ENCODE results near the gene CCDC82. TPM values are rescaled to one million over a fixed set of nuclear protein-coding genes. Genes with fewer than 3 reads are reported as not detected.

The CCDC82 gene
- polyA plus RNA-seq, 2 donors = 6.8 to 10.4 TPM

GRCh38 chr11:96366024-96366423 lies 23.7 kb downstream of the CCDC82 start:
- Histone ChIP-seq H3K9me3 (ENCODE audit: control insufficient read depth in 2 of 2, insufficient read depth in 1 of 2, low read depth in 1 of 2, low read length in 1 of 2) (no peaks in the 10 kb centered on the region), H3K27ac (ENCODE audit: low read depth in 2 of 2, low read length in 1 of 2) (no peak overlapping the region), H3K36me3 (ENCODE audit: control insufficient read depth in 2 of 2, insufficient read depth in 2 of 2, low read length in 1 of 2) (no peaks in the 10 kb centered on the region), H3K4me1 (ENCODE audit: control insufficient read depth in 2 of 2, insufficient read depth in 2 of 2, low read length in 1 of 2) (no peaks in the 10 kb centered on the region), H3K27me3 (ENCODE audit: control insufficient read depth in 1 of 2, insufficient read depth in 2 of 2, low read length in 2 of 2) (no peaks in the 10 kb centered on the region), H3K4me3 (ENCODE audit: low read depth in 1 of 2, low read length in 2 of 2) (no peak overlapping the region)
- 78 to 90% methylated on average over 1 of the region's 1 CpG for WGBS, 2 donors

GRCh38 chr11:96365493-96365892 lies 24.2 kb downstream of the CCDC82 start:
- Histone ChIP-seq H3K4me3 (ENCODE audit: low read depth in 1 of 2, low read length in 2 of 2) (no peak overlapping the region), H3K36me3 (ENCODE audit: control insufficient read depth in 2 of 2, insufficient read depth in 2 of 2, low read length in 1 of 2) (no peaks in the 10 kb centered on the region), H3K27me3 (ENCODE audit: control insufficient read depth in 1 of 2, insufficient read depth in 2 of 2, low read length in 2 of 2) (no peaks in the 10 kb centered on the region), H3K27ac (ENCODE audit: low read depth in 2 of 2, low read length in 1 of 2) (no peak overlapping the region), H3K9me3 (ENCODE audit: control insufficient read depth in 2 of 2, insufficient read depth in 1 of 2, low read depth in 1 of 2, low read length in 1 of 2) (no peaks in the 10 kb centered on the region), H3K4me1 (ENCODE audit: control insufficient read depth in 2 of 2, insufficient read depth in 2 of 2, low read length in 1 of 2) (no peaks in the 10 kb centered on the region)
- WGBS, 2 donors = 58 to 75% methylated on average over 1 of the region's 1 CpG

- Histone ChIP-seq H3K27me3 (ENCODE audit: control insufficient read depth in 1 of 2, insufficient read depth in 2 of 2, low read length in 2 of 2) (no peaks in the 10 kb centered on the region), H3K27ac (ENCODE audit: low read depth in 2 of 2, low read length in 1 of 2) (no peak overlapping the region), H3K9me3 (ENCODE audit: control insufficient read depth in 2 of 2, insufficient read depth in 1 of 2, low read depth in 1 of 2, low read length in 1 of 2) (no peaks in the 10 kb centered on the region), H3K36me3 (ENCODE audit: control insufficient read depth in 2 of 2, insufficient read depth in 2 of 2, low read length in 1 of 2) (no peaks in the 10 kb centered on the region), H3K4me1 (ENCODE audit: control insufficient read depth in 2 of 2, insufficient read depth in 2 of 2, low read length in 1 of 2) (no peaks in the 10 kb centered on the region), H3K4me3 (ENCODE audit: low read depth in 1 of 2, low read length in 2 of 2) (no peak overlapping the region)
- 78 to 86% methylated on average over 2 of the region's 2 CpGs for WGBS, 2 donors
Measured at GRCh38 chr11:96361778-96362177, 27.9 kb downstream of the CCDC82 start.

- H3K9me3 ChIP-seq (ENCODE audit: control insufficient read depth in 2 of 2, insufficient read depth in 1 of 2, low read depth in 1 of 2, low read length in 1 of 2) = no peaks in the 10 kb centered on the region
- no peaks in the 10 kb centered on the region for H3K4me1 ChIP-seq (ENCODE audit: control insufficient read depth in 2 of 2, insufficient read depth in 2 of 2, low read length in 1 of 2)
- no peak overlapping the region for H3K4me3 ChIP-seq (ENCODE audit: low read depth in 1 of 2, low read length in 2 of 2)
- H3K36me3 ChIP-seq (ENCODE audit: control insufficient read depth in 2 of 2, insufficient read depth in 2 of 2, low read length in 1 of 2) = no peaks in the 10 kb centered on the region
- no peak overlapping the region for H3K27ac ChIP-seq (ENCODE audit: low read depth in 2 of 2, low read length in 1 of 2)
- WGBS, 2 donors = 90% methylated on average over 3 of the region's 3 CpGs
- no peaks in the 10 kb centered on the region for H3K27me3 ChIP-seq (ENCODE audit: control insufficient read depth in 1 of 2, insufficient read depth in 2 of 2, low read length in 2 of 2)
Measured at GRCh38 chr11:96358321-96358720, 31.4 kb downstream of the CCDC82 start.

- 87 to 94% methylated on average over 1 of the region's 1 CpG for WGBS, 2 donors
- H3K9me3 ChIP-seq (ENCODE audit: control insufficient read depth in 2 of 2, insufficient read depth in 1 of 2, low read depth in 1 of 2, low read length in 1 of 2) = no peaks in the 10 kb centered on the region
- no peaks in the 10 kb centered on the region for H3K36me3 ChIP-seq (ENCODE audit: control insufficient read depth in 2 of 2, insufficient read depth in 2 of 2, low read length in 1 of 2)
- H3K27me3 ChIP-seq (ENCODE audit: control insufficient read depth in 1 of 2, insufficient read depth in 2 of 2, low read length in 2 of 2) = no peaks in the 10 kb centered on the region
- no peaks in the 10 kb centered on the region for H3K4me1 ChIP-seq (ENCODE audit: control insufficient read depth in 2 of 2, insufficient read depth in 2 of 2, low read length in 1 of 2)
- no peak overlapping the region for H3K4me3 ChIP-seq (ENCODE audit: low read depth in 1 of 2, low read length in 2 of 2)
- no peak overlapping the region for H3K27ac ChIP-seq (ENCODE audit: low read depth in 2 of 2, low read length in 1 of 2)
Measured at GRCh38 chr11:96357794-96358193, 31.9 kb downstream of the CCDC82 start.

GRCh38 chr11:96356848-96357247 lies 32.9 kb downstream of the CCDC82 start:
- no peaks in the 10 kb centered on the region for H3K4me1 ChIP-seq (ENCODE audit: control insufficient read depth in 2 of 2, insufficient read depth in 2 of 2, low read length in 1 of 2)
- no peaks in the 10 kb centered on the region for H3K36me3 ChIP-seq (ENCODE audit: control insufficient read depth in 2 of 2, insufficient read depth in 2 of 2, low read length in 1 of 2)
- no peak overlapping the region for H3K4me3 ChIP-seq (ENCODE audit: low read depth in 1 of 2, low read length in 2 of 2)
- H3K9me3 ChIP-seq (ENCODE audit: control insufficient read depth in 2 of 2, insufficient read depth in 1 of 2, low read depth in 1 of 2, low read length in 1 of 2) = no peaks in the 10 kb centered on the region
- H3K27ac ChIP-seq (ENCODE audit: low read depth in 2 of 2, low read length in 1 of 2) = no peak overlapping the region
- no peaks in the 10 kb centered on the region for H3K27me3 ChIP-seq (ENCODE audit: control insufficient read depth in 1 of 2, insufficient read depth in 2 of 2, low read length in 2 of 2)
- WGBS, 2 donors = 74 to 83% methylated on average over 4 of the region's 4 CpGs

GRCh38 chr11:96342961-96343711 lies 46.6 kb downstream of the CCDC82 start, which contains the start of gene MAML2:
Gene MAML2, minus strand, starts transcription at chr11:96343195. Its CDS starts 1,300 bp downstream, at chr11:96341895.
- H3K4me1 ChIP-seq (ENCODE audit: control insufficient read depth in 2 of 2, insufficient read depth in 2 of 2, low read length in 1 of 2) = peaks cover 2 to 10% of the 10 kb centered on the region in 2 donors
- no peaks in the 10 kb centered on the region for H3K36me3 ChIP-seq (ENCODE audit: control insufficient read depth in 2 of 2, insufficient read depth in 2 of 2, low read length in 1 of 2)
- no peaks in the 10 kb centered on the region for H3K9me3 ChIP-seq (ENCODE audit: control insufficient read depth in 2 of 2, insufficient read depth in 1 of 2, low read depth in 1 of 2, low read length in 1 of 2)
- H3K27me3 ChIP-seq (ENCODE audit: control insufficient read depth in 1 of 2, insufficient read depth in 2 of 2, low read length in 2 of 2) = no peaks in the 10 kb centered on the region
- H3K27ac ChIP-seq (ENCODE audit: low read depth in 2 of 2, low read length in 1 of 2) = peak within 1 kb of the TSS; percentile 76 to 89
- 7% methylated on average over 29 to 31 of the region's 31 CpGs for WGBS, 2 donors
- H3K4me3 ChIP-seq (ENCODE audit: low read depth in 1 of 2, low read length in 2 of 2) = peak within 1 kb of the TSS; percentile 61 to 97

- H3K27me3 ChIP-seq (ENCODE audit: control insufficient read depth in 1 of 2, insufficient read depth in 2 of 2, low read length in 2 of 2) = no peaks in the 10 kb centered on the region
- peak overlapping the region; percentile 76 to 89 for H3K27ac ChIP-seq (ENCODE audit: low read depth in 2 of 2, low read length in 1 of 2)
- H3K4me3 ChIP-seq (ENCODE audit: low read depth in 1 of 2, low read length in 2 of 2) = peak overlapping the region; percentile 61 to 97
- peaks cover 2 to 10% of the 10 kb centered on the region in 2 donors for H3K4me1 ChIP-seq (ENCODE audit: control insufficient read depth in 2 of 2, insufficient read depth in 2 of 2, low read length in 1 of 2)
- H3K36me3 ChIP-seq (ENCODE audit: control insufficient read depth in 2 of 2, insufficient read depth in 2 of 2, low read length in 1 of 2) = no peaks in the 10 kb centered on the region
- H3K9me3 ChIP-seq (ENCODE audit: control insufficient read depth in 2 of 2, insufficient read depth in 1 of 2, low read depth in 1 of 2, low read length in 1 of 2) = no peaks in the 10 kb centered on the region
- 0 to 1% methylated on average over 13 of the region's 13 CpGs for WGBS, 2 donors
Measured at GRCh38 chr11:96342014-96342960, 47.4 kb downstream of the CCDC82 start.

- peaks cover 2 to 10% of the 10 kb centered on the region in 2 donors for H3K4me1 ChIP-seq (ENCODE audit: control insufficient read depth in 2 of 2, insufficient read depth in 2 of 2, low read length in 1 of 2)
- peak overlapping the region; percentile 47 to 65 for H3K27ac ChIP-seq (ENCODE audit: low read depth in 2 of 2, low read length in 1 of 2)
- 18 to 19% methylated on average over 26 of the region's 26 CpGs for whole genome bisulfite sequencing, 2 donors
- peak overlapping the region; percentile 61 to 97 for H3K4me3 ChIP-seq (ENCODE audit: low read depth in 1 of 2, low read length in 2 of 2)
- H3K27me3 ChIP-seq (ENCODE audit: control insufficient read depth in 1 of 2, insufficient read depth in 2 of 2, low read length in 2 of 2) = no peaks in the 10 kb centered on the region
- no peaks in the 10 kb centered on the region for H3K9me3 ChIP-seq (ENCODE audit: control insufficient read depth in 2 of 2, insufficient read depth in 1 of 2, low read depth in 1 of 2, low read length in 1 of 2)
- H3K36me3 ChIP-seq (ENCODE audit: control insufficient read depth in 2 of 2, insufficient read depth in 2 of 2, low read length in 1 of 2) = no peaks in the 10 kb centered on the region
Measured at GRCh38 chr11:96341211-96342013, 48.3 kb downstream of the CCDC82 start.
